IPS-20b (cell line): ENCODE results near the gene BTG4.

ENCODE experiments used
- H3K27ac ChIP-seq: one replicate; pipeline ENCODE4 v1.5.1; 2013; ENCODE audit warnings: low read length
- H3K27me3 ChIP-seq: 2 replicates; pipeline ENCODE4 v1.6.1; 2013; ENCODE audit warnings: mild to moderate bottlenecking, low read length, inconsistent platforms; ENCODE audit not compliant: insufficient read depth
- H3K36me3 ChIP-seq: 2 replicates; pipeline ENCODE4 v1.6.1; 2013; ENCODE audit warnings: low read depth, mild to moderate bottlenecking, inconsistent platforms, low read length, moderate library complexity; ENCODE audit not compliant: insufficient read depth
- H3K4me1 ChIP-seq: 2 replicates; pipeline ENCODE4 v1.6.1; 2013; ENCODE audit warnings: mild to moderate bottlenecking, control low read depth, inconsistent platforms, low read length, moderate library complexity; ENCODE audit not compliant: insufficient read depth
- H3K4me3 ChIP-seq: 2 replicates; pipeline ENCODE4 v1.5.1; 2013; ENCODE audit warnings: mild to moderate bottlenecking, low read length, inconsistent platforms
- H3K9ac ChIP-seq: 2 replicates; pipeline ENCODE4 v1.6.1; 2013; ENCODE audit warnings: low read depth, mild to moderate bottlenecking, inconsistent platforms, low read length, moderate library complexity
- H3K9me3 ChIP-seq: 2 replicates; pipeline ENCODE4 v1.6.1; 2013; ENCODE audit warnings: mild to moderate bottlenecking, low read depth, low read length, inconsistent platforms; ENCODE audit not compliant: insufficient read depth

BTG4 gene

DNA sequence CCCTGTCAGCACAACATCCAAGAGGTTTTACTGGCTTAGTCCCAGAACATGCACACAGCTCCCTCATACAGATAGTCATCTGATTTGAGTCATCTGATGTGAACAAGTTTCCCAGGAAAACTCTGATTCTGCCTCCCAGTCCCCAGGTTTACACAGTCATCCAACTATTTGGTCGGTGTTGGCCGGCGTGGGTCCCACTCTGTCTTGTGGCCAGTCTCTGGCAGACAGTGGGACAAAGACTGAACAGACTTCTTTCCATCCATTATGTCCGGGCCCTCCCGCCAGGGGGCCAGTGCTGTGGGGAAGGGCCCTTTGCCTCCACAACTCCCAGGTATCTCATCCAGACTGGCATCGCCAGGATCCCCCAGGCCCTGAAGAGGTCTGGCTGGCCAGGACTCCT, 60.0 kb downstream of the BTG4 start:
- Histone ChIP-seq H3K9ac (no peak overlapping the region), H3K27ac (no peak overlapping the region), H3K27me3 (peaks cover 6% of the 10 kb centered on the region; the same call in 1 of the 2 replicates), H3K4me3 (no peak overlapping the region), H3K9me3 (no peaks in the 10 kb centered on the region), H3K4me1 (peaks cover 3% of the 10 kb centered on the region; the same call in 1 of the 2 replicates), H3K36me3 (no peaks in the 10 kb centered on the region)

- no peaks in the 10 kb centered on the region for H3K36me3 ChIP-seq
- no peak overlapping the region for H3K27ac ChIP-seq
- no peaks in the 10 kb centered on the region for H3K9me3 ChIP-seq
- H3K27me3 ChIP-seq = peaks cover 6% of the 10 kb centered on the region; the same call in 1 of the 2 replicates
- H3K9ac ChIP-seq = no peak overlapping the region
- H3K4me1 ChIP-seq = peaks cover 3% of the 10 kb centered on the region; the same call in 1 of the 2 replicates
- H3K4me3 ChIP-seq = no peak overlapping the region
Observed at GRCh38 chr11:111450480-111451320, 61.5 kb downstream of the BTG4 start.

DNA sequence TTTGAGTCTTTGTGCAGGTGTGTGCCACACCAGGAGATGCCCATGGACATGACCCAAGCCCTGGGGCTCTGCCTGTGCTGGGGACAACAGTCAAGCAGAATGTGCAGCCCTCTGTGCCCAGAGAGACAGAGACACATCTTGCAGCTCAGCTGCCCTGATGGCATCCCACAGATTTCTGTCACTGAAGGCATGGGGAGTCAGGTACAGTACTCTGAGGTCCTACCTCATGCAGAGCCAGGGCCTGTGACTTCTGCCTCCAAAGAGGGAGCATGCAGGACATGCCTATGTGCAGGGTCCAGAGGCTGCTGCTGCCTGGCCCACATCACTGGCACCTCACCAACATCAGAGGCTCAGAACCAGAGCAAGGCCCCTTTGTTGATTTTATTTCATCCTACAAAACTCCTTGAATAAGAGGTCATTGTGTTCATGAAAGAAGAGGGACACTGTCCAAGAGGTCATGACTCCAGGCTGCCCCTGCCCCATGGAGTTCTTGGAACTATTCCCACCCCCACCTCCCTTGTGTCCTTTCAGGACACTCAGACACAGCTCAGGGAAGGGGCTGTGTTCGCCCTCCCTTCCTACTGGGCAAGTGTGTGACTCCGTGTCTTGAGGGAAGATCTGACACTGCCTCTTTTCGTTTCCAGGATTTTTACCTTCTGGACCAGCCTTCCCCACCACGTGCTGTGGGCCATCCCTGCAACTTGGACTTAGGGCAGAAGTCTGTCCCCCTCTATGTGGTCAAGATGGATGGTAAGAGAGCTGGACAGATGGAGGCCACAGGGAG, 62.3 kb downstream of the BTG4 start:
- Histone ChIP-seq H3K27ac (no peak overlapping the region), H3K27me3 (no peaks in the 10 kb centered on the region), H3K4me3 (no peak overlapping the region), H3K4me1 (peaks cover 3% of the 10 kb centered on the region; the same call in 1 of the 2 replicates), H3K36me3 (no peaks in the 10 kb centered on the region), H3K9me3 (no peaks in the 10 kb centered on the region), H3K9ac (no peak overlapping the region)

GRCh38 chr11:111448831-111449557, 63.2 kb downstream of the BTG4 start:
- no peak overlapping the region for H3K27ac ChIP-seq
- H3K4me1 ChIP-seq = no peaks in the 10 kb centered on the region
- H3K9ac ChIP-seq = no peak overlapping the region
- H3K9me3 ChIP-seq = no peaks in the 10 kb centered on the region
- no peaks in the 10 kb centered on the region for H3K36me3 ChIP-seq
- no peaks in the 10 kb centered on the region for H3K27me3 ChIP-seq
- no peak overlapping the region for H3K4me3 ChIP-seq

DNA sequence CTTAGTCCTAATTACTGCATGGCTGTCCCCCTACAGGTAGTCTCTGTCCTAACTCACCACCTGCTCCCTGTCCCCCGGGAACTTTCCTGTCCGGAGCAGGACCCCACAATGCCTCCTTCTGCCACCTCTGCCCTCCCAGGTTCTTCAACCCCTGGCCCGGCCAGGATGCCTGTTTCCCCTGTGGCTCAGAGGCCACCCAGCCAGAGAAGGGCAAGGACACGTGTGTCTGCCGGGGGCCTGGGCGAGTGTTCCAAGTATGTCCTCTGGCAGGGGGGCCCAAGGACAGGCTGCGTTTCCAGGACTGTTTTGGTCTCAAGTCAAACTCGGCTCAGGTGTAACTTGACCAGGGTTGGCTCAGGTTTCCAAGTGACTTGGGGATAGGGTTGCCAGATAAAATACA, 63.8 kb downstream of the BTG4 start:
- Histone ChIP-seq H3K27ac (no peak overlapping the region), H3K9me3 (no peaks in the 10 kb centered on the region), H3K36me3 (no peaks in the 10 kb centered on the region), H3K9ac (no peak overlapping the region), H3K27me3 (no peaks in the 10 kb centered on the region), H3K4me3 (no peak overlapping the region), H3K4me1 (no peaks in the 10 kb centered on the region)

- Histone ChIP-seq H3K4me3 (no peak overlapping the region), H3K27me3 (no peaks in the 10 kb centered on the region), H3K27ac (no peak overlapping the region), H3K9me3 (no peaks in the 10 kb centered on the region), H3K9ac (no peak overlapping the region), H3K36me3 (no peaks in the 10 kb centered on the region), H3K4me1 (no peaks in the 10 kb centered on the region)
Observed at GRCh38 chr11:111447931-111448330, 64.3 kb downstream of the BTG4 start.

DNA sequence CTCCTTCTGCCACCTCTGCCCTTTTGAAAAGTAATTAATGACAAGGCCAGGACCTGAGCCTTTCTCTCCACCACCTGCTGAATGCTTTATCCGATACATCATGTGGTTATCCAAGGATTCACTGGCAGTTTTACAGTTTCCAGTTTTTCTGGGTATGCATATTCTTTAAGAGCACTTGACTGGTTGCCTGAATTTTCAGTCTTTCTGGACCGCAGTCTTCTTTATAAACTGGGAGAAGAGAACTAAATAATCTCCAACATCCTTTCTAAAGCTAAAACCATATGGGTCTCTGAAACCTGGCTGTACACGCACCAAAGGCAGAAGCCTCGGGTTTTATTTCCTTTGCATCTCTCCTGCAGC, 65.1 kb downstream of the BTG4 start:
- H3K4me1 ChIP-seq = no peaks in the 10 kb centered on the region
- no peaks in the 10 kb centered on the region for H3K27me3 ChIP-seq
- no peaks in the 10 kb centered on the region for H3K36me3 ChIP-seq
- no peak overlapping the region for H3K4me3 ChIP-seq
- no peaks in the 10 kb centered on the region for H3K9me3 ChIP-seq
- no peak overlapping the region for H3K9ac ChIP-seq
- H3K27ac ChIP-seq = no peak overlapping the region

DNA sequence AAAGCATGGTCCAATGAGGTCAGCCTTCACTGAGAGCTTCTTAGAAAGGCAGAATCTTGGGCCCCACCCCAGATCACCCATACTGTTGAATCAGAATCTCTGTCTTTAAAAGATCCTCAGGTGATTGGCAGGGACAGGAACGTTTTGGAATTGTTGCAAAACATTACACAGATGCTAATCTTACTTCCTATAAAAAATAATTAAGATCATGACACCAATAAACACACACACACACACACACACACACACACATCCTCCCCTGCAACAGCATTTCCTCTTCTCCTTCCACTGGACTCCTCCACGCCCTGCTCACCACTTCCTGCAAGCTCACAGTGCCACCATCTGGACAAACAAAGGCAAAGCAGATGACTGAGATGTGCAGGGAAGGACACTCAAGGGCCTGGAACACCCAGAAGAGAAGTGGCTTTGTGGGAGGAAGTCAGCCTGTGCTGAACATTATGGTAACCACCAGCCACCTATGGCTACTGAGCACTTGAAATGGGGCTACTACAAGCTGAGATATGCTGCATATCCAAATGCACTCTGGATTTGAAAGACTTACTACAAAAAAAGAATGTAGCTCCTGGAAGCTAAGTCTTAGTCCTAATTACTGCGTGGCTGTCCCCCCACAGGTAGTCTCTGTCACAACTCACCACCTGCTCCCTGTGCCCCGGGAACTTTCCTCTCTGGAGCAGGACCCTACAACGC, 65.6 kb downstream of the BTG4 start:
- Histone ChIP-seq H3K4me1 (no peaks in the 10 kb centered on the region), H3K9ac (no peak overlapping the region), H3K27me3 (no peaks in the 10 kb centered on the region), H3K9me3 (no peaks in the 10 kb centered on the region), H3K36me3 (no peaks in the 10 kb centered on the region), H3K4me3 (no peak overlapping the region), H3K27ac (no peak overlapping the region)

- H3K27me3 ChIP-seq = no peaks in the 10 kb centered on the region
- H3K9ac ChIP-seq = no peak overlapping the region
- H3K36me3 ChIP-seq = no peaks in the 10 kb centered on the region
- H3K9me3 ChIP-seq = no peaks in the 10 kb centered on the region
- H3K4me3 ChIP-seq = no peak overlapping the region
- no peak overlapping the region for H3K27ac ChIP-seq
- H3K4me1 ChIP-seq = no peaks in the 10 kb centered on the region
Observed at GRCh38 chr11:111445586-111445985, 66.6 kb downstream of the BTG4 start.
